NCI-H1436 treated with DMSO at 0.1 percent for 48 hours (cell line): Measurements from ENCODE around the gene MPP3.
"Not testable (repeated sequence)": the region's sequence is repeated elsewhere in the genome, so short reads cannot be mapped to it uniquely, and the experiment has no call there.

ENCODE experiments used
- DNase-seq: peaks from one replicate; lab custom pipeline; 2025; lab: John Stamatoyannopoulos, UW

MPP3 gene, protein sequence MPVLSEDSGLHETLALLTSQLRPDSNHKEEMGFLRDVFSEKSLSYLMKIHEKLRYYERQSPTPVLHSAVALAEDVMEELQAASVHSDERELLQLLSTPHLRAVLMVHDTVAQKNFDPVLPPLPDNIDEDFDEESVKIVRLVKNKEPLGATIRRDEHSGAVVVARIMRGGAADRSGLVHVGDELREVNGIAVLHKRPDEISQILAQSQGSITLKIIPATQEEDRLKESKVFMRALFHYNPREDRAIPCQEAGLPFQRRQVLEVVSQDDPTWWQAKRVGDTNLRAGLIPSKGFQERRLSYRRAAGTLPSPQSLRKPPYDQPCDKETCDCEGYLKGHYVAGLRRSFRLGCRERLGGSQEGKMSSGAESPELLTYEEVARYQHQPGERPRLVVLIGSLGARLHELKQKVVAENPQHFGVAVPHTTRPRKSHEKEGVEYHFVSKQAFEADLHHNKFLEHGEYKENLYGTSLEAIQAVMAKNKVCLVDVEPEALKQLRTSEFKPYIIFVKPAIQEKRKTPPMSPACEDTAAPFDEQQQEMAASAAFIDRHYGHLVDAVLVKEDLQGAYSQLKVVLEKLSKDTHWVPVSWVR

DNA sequence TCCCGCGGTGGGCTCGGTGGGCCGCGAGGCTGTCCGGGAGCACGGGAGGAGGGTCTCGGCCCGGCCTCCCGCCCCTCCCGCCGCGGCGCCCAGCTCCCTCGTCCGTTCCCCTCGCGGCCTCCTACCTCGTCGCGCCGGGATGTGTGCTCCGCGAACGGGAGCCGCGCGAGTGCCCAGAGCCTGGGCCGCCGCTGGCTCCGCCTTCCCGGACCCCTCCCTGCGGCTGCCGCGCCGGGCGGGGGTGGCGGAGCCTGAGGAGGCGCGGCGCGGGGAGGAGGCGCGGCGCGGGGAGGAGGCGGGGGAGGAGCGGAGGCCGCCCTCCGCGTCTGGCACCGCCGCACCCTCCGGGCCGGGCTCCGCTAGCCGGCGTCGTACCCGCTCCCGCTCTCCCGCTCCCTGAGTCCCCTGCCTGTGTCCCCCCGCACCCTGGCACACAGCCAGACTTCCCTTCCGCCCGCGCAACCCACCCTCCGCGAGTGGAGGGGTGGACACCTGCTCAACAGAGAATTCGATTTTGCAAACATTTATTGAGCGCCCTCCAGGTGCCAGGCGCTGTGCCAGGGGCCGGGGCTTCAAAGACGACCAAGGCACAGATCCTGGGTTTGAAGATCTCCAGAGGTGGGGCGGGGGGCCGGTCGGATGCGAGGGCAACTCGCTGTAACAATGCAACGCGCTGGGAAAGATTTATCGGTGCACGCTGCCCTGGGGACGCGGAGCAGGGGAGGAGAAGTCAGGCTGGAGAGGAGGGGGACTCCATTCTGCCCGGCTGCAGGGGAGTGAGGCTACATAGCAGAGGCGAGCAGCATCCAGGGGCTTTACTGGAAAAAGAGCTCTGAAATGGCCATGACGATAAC lies at the start of gene MPP3:
TSS of gene MPP3 (minus strand) at position 171 of the 854 bp plus-strand sequence. CDS start 1,240 bp downstream, outside the sequence.
- DNase-seq = no peak

DNA sequence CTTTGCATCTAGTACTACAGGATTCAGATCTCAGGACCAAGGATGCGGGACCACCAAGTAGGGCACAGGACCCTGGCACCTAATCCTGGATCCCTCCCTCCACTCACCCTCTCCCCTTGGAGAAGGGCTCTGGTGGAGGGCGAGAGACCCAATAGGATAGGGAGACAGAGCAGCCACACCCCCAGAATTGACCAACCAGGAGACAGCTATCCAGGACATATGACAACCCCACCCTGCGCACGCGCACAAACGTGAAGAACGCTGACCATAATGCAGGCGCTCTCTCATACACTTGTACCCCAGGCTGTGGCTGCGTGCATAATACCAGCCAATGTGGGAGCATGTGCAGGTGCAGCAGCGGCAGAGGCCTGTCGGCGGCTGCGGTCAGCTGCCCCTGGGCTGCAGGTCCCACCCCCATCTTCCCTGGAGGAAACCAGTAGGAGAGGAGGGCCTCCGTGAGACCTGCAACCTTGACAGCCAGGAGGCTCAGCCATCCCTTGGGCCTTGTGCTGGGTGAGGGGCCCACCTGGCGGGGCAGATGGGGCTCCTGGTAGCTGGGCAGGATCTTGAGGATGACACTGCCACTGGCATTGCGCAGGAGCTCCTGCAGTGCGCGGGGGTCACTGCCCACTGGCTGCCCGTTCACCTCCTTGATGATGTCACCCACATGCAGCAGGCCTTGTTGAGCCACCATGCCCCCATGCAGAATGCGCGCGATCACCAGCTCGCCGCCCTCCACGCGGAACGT lies 49.0 kb upstream of the MPP3 start:
- DNase-seq = no peak

DNA sequence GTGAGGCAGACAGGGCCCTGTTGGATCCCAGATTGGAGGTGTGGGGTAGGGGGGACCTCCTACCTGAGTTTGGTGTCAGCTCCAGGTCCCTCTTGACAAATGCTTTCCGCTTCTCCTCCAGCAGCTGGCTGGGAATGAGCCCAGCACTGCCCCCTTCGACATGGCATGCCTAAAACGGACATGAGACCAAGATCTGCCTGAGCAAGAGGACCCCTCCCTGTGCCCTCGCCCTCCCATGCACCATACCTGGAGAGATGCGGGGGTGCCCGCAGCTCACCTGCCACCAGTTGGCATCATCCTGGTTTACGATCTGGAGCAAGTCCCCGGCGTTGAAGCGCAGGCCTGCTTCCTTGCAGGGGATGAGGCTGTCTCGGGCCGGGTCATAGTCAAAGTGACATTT lies 48.2 kb upstream of the MPP3 start:
- no peak for DNase-seq

DNA sequence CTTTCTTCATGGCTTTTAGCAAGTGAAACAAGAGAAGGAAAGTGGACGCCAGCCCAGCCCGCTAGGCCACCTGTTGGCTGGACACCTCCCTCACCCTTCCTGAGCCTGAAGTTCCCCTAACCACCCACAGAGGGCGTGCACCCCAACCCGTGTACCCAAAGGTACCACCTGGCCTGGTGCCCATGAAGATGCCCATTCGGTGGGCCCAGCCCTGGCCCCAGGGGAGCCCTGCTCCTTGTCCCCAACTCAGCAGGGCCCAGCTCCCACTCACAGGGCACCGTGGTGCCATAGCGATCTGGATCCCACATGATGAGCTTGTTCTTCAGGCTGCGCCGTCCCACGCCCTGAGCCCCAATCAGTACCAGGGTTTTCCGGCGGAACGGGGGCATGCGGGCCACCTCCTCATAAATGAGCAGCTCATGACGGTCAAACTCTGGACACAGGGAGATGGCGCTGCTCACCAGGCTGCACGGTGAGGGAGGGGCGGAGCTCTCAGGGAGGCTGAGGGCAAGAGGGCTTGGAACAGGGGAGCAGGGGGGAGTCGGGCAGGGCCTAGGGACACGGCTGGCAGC lies 47.6 kb upstream of the MPP3 start:
- DNase-seq = no peak

DNA sequence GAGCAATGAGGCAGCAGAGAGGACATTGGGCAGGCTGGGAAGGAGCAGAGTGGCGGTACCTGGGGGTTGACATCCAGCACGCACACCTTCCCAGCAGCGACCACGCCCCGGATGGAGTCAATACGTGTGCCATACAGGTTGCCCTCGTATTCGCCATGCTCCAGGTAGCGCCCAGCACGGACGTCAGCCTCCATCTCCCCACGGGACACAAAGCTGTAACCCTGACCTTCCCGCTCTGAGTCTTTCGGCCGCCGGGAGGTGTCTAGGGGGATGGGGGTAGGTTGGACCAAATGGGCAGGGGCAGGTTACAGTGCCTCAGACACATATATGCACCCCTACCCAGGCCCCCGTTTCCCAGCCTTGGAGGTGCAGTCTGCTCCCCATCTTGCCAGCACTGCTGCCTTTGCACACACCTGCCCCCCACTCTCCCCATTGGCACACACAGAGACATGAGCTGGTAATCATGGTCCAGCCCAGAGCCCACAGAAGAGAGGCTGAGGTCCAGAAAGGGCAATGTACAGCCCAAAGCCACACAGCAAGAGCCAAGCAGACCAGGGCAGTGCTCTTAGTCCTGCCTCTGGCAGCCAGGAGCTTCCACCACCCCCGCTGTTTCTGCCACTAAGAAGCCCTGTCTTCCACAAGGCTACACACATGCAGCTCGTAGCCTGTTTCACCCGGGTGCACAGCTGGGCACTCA lies 46.9 kb upstream of the MPP3 start:
- no peak for DNase-seq

DNA sequence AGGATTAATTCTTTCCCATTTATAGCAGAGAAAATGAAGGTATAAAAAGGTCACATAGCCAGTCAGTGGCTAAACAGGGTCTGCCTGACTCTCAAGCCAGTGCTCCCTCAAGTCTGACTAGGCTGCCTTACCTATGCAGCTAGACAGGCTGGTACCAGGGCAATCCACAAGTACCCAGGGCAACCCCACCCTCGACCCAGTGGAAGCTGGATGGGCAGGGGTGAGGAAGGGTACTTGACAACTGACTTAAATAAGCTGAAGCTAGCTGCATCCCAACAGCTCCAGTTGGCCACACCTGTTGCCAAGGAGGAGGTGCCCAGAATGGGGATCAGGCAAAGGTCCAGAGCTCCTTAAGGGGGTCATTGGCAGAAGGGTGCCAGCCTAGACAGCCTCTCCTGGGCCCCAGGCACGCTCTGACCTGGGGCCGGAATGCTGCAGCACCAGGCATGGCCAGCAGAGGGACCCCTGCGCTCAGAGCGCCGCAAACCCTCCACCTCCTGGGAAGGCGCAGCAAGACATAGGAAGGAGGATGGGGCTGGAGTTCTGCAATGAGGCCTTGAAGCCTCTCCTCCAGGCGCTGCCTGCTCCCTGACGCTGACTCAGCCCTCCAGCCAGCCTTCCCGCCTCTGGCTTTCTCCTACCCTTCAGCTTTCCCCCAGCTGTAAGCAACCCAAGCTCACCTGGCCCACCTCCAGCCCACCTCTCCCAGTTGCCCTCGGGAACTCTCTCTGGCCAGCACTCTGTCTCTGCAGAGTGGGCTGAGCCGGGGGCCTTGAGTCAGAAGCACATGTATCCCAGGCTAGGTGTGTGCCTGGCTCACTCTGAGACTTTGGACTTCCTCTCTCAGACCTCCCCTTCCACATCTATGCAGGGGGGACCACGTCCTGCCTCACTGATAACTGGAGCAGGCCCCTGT lies 45.6 kb upstream of the MPP3 start:
- no peak for DNase-seq

DNA sequence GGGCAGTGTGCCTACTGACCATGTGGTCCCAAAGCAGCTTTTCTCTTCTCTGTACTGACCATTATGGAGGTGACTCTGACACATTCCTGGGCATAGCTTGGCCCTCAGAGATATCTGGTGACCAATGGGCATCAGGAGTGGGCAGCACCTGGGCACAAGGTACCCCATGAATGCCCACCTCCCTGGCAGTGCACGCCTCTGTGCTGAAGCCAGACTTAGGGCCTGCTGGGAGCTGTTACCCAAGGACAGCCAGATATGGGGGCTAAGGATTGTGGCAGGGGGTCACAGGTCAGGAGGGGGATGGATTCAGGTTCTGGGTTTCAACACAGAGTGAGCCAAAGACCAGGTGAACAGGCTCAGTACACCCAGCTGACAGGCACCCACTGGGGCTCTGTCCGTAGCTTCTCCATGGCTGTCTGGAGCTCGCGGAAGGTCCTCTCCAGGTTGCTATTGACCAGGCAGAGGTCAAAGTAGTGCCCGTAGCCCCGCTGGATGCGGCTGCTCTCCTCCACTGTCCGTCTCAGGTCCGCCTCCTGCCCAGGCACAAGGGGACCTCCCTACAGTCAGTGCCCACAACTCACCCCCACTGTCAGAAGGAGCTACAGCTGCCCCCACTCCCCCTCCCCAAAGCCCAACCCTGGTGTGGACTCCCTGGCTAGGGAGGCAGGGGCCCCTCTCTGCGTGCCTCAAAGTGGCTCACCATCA lies 44.7 kb upstream of the MPP3 start:
- DNase-seq = no peak

DNA sequence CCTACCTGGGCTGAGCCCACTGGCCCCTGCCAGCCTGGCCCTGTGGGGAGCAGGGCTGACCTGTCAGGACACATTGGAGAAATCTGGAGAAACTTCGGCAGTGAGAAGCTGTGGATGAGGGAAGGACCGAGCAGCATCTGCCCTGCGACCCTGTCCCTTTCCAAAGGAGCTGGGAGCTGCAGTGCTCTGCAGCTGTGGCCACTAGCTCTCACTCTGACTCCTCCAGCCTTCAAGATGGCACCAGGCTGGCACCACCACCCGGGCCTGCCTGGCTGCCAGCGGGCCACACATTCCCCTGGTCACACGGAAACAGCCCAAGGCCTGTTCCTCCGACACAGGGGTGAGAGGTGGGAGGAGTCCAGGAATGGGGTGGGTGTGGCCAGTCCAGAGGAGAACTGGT lies 44.1 kb upstream of the MPP3 start:
- no peak for DNase-seq

DNA sequence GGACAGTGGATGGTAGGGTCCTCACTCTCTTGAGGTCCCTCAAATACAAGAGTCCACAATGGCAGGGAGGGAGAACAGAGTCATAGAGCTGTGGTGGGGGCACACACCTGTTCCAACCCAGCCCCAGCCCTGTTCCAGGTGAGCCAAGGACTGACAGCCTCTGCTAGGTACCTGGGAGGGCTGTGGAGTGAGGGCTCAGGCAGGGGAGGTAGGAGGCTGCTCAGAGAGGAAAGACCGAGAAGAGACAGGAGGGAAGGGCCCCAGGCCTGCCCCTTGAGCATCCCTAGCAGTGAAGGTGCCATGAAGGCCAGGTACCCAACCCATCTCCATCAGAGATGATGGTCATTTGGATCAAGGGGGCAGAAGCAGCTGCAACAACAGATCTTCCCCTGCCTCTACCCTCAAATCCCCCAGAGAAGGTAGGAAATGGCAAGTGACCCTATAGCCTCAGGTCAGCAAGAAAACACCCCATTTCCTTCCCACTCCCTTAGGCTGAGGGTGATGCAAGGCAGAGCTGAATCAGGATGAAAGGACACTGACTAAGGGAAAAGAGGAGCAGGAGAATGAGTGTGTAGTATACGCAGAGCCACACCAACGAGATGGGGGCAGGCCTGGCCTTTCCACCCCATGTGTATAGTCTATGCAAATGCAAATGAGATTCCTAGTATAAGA lies 42.7 kb upstream of the MPP3 start:
- DNase-seq = no peak

DNA sequence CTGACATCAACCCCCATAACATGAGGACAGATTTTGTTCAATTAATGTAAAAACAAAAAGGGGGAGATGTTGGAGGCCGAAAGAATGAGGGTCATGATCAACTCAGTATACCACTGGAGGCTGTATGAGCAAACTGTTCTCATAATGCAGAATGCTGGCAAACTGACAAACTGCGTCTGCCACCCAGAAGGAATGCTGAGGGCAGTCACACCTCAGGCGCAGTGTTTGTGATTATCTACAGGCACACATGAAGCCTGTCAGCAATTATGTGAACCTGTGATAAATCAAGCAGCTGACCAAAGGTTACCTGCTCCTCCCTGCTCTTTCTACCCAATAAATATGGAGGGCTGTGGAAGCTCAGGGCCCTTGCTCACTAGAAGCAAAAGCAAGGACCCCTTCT lies 41.3 kb upstream of the MPP3 start:
- no peak for DNase-seq

DNA sequence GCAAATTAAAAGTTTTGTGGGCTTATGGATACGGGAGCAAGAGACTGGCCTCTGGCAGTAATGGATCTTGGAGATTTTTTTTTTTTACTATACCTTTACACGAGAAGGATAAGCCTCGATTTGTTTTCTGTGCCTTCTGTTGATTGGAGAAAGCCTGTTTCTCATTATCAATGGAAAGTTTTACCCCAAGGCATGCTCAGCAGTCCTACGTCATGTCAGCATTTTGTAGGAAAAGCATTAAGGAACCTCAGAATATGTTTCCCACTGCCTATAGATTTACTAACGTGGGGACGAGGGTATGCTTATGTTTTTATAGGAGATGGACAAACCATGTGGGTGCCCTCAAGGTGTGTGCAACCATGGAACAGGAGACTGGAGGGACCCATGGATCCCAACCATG lies 40.9 kb upstream of the MPP3 start:
- no peak for DNase-seq

DNA sequence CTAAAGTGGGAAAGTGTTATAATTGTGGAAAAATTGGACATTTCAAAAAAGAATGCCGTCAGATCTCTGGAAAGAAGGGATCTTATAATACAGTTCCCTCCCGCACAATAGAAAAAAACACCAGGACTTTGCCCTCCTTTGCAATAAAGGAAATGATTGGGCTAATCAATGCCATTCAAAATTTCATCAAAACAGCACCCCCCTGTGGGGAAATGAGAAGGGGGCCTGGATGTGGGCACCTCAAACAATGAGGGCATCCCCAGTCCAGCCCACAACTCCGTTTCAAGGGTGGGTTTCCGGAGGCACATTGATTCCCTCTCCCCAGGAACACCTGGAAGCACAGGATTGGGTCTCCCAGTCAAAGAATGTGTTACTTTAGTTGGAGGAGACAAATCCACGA lies 40.1 kb upstream of the MPP3 start:
- no peak for DNase-seq

DNA sequence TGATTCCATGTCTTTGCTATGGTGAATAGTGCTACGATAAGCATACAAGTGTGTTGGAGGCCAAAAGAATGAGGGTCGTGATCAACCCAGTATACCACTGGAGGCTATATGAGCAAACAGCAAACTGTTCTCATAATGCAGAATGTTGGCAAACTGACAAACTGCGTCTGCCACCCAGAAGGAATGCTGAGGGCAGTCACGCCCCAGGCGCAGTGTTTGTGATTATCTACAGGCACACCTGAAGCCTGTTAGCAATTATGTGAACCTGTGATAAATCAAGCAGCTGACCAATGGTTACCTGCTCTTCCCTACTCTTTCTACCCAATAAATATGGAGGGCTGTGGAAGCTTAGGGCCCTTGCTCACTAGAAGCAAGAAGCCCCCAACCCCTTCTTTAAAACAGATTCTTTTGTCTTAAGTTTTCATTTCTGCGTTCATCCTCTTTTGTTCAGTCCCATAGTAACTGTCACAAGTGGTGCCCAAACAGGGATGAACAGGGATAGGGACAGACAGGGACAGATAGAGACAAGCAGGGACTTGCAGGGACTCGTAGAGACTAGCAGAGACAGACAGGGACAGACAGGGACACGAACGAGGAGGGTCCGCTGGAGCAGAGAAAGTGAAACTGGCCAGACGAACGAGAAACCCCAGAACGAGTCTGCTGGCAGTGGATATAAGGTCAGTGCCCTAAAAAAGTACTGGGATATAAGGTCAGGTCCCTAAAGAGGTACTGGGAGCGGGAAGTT lies 39.2 kb upstream of the MPP3 start:
- no peak for DNase-seq

DNA sequence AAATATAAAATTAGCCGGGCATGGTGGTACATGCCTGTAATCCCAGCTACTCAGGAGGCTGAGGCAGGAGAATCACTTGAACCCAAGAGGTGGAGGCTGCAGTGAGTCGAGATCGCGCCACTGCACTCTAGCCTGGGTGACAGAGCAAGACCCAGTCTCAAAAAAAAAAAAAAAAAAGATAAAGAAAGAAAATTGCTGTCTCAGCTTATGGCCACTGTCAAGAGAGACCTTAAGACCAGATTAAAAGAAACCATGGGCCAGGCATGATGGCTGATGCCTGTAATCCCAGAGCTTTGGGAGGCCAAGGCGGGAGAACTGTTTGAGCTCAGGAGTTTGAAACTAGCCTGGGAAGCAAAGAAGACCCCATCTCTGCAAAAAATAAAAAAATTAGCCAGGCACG lies 36.1 kb upstream of the MPP3 start:
- DNase-seq = not testable (repeated sequence)

DNA sequence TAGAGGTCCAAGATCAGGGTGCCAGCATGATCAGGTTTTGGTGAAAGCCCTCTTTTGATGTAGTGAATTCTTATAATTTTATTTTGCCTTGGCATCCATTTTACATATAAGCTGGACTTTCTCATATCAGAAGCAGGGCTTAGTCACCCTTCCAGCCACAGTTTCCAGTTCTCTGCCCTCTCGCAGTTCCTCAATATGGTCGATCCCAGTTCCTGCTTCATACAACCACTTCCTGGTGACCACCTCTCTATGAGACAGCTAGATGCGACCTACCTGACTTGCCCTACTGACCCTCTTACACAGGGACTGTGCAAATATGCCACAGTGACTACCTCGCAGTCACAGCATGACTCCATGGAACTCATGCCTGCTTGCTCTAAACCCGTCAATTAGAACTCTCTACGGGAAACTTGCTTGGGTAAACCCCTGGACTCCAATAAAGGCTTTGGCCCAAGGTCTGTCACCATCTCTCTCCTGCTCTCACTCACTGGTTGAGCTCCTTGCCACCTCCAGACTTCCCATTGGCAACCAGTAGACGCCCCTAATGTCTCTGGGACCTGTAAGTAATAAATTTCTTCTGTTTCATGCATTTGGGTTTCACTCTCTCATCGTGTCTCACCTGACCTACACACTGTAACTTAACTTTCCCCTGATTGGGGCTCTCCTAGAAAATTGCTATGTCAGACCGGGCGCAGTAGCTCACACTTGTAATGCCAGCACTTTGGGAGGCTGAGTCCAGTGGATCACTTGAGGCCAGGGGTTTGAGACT lies 35.5 kb upstream of the MPP3 start:
- no peak for DNase-seq

DNA sequence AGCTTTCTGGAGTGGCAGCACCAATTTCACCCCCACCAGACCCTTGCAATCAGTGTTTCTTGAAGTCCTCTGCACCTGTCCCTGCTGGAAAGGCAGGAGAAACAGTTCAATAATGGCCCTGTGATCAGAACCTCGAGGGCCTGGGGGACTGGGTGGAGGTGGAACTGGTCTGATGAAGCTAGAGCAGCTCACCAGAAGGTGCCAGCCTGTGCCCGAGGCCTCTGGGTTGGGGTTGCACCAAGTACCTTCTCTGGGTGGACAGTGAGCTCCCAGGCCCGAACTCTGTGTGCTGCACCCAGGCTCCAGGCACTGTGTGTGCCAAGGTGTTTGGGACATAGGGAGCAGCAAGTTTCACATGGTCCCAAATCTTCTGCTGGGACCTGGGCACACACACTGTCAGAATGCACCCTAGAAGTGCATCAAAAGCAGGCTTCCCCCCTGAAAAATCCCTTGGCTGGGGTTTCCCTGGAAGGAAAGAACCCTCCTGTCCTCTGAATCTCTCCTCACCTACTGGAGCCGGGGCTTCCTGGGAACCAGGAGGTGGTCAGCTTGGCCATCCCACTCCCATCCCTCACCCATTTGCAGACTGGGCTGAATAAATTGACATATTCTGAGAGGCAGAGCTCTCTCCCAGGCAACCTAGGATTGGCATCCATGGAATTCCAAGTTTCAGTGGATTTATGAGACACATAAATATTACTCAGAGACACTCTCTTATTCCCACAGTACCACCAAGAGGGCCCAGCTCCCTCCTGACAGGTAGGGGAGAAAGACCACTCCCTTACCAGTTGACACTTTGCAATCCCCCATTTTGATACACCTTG lies 31.4 kb upstream of the MPP3 start:
- no peak for DNase-seq

DNA sequence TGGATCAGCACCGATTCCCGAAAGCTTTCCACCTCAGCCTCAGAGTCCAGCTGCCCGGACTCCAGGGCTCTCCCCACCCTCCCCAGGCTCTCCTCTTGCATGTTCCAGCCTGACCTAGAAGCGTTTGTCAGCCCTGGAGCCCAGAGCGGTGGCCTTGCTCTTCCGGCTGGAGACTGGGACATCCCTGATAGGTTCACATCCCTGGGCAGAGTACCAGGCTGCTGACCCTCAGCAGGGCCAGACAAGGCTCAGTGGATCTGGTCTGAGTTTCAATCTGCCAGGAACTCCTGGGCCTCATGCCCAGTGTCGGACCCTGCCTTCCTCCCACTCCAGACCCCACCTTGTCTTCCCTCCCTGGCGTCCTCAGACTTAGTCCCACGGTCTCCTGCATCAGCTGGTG lies 29.0 kb upstream of the MPP3 start:
- DNase-seq = no peak
